Mucosa of descending colon (tissue), 3 donors: ENCODE data around the gene PET100. TPM values are rescaled to one million over a fixed set of nuclear protein-coding genes. Genes with fewer than 3 reads are reported as not detected.

Experiments
- ATAC-seq: fragments of 200-7000 bp; cut with Tn5 transposase; one replicate; pipeline ENCODE4 v1.9.1; 2020; ENCODE audit warnings: mild to moderate bottlenecking, moderate library complexity
- DNase-seq, 3 donors: peaks; one replicate each; pipeline ENCODE4 v3.0.0-alpha.2; 2020
- H3K36me3 ChIP-seq: fragments of 200-600 bp; one replicate; pipeline ENCODE4 v1.8.0; 2021; ENCODE audit warnings: low read depth, mild to moderate bottlenecking
- H3K4me1 ChIP-seq: fragments of 200-600 bp; one replicate; pipeline ENCODE4 v1.8.0; 2021; ENCODE audit warnings: low read depth, mild to moderate bottlenecking
- H3K4me3 ChIP-seq: fragments of 200-600 bp; one replicate; pipeline ENCODE4 v1.8.0; 2021; ENCODE audit warnings: mild to moderate bottlenecking
- H3K9me3 ChIP-seq: fragments of 200-600 bp; one replicate; pipeline ENCODE4 v1.8.0; 2021; ENCODE audit warnings: mild to moderate bottlenecking
- CTCF ChIP-seq: fragments of 200-600 bp; IDR thresholded peaks from one replicate; pipeline ENCODE4 v1.8.0; 2022; ENCODE audit warnings: antibody characterized with exemption, mild to moderate bottlenecking
- intact Hi-C, 2 donors: fragments of 100-400 bp; cut with DNase I in 1 of 2; cut with micrococcal nuclease in 1 of 2; formaldehyde crosslinking; loops; one replicate each; pipeline versions ENCODE4 v1.11.0 to v1.11.1; 2022; cut with DNase I, micrococcal nuclease
- total RNA-seq, 3 donors: library from RNA; stranded (reverse); fragmentation: NEBNext Ultra II Directional in 2 of 3; extraction: Animal tissue kit (Norgen Biotek cat#: 25700) in 2 of 3; gene quantifications; one replicate each; pipeline versions ENCODE4 v1.2.1 to v1.2.4, GENCODE V29; 2021 to 2023
- donor health status: DM: no; HTN: no; CAD: no; lungs with moderate emphysema.
- donor health status: DM: no; HTN: no; CAD: no.
- donor health status: DM: no; HTN: yes; CAD: no.

The PET100 gene
- total RNA-seq, 3 donors from 2014 or later = 91.1 to 153 (median 110) TPM

DNA sequence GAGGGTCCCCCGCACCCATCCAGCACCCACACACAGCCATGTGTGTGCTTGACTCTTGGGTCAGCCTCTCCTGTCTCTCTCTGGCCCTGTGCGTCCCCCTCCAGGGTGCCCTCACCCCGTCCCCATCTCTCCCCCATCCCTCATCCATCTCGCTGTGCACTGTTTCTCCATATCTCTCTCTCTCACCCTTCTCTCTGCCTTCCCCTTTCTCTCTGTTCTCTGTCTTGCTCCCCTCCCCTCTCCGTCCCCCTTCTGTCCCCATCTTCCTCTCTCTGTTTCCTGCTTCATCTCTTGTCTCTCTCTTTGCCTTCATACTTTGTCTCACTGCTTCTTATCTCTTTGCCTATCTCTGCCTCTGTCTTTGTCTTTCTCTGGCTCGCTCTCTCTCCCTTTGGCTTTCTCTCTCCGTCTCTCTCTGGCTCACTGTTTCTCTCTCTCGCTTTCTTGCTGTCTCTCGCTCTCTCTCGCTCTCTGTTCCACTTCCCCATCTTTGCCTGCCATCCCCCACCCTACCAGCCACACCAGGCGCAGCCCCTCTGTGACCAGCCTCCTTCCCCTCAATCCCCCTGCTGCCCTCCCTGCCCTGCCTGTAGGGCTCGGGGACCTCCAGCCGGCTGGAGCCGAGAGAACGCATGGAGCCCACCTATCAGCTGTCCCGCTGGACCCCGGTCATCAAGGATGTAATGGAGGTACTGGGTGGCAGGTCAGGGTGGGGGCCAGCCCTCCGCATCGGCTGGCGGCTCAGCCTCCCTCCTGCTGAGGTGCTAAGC, 16.2 kb downstream of the PET100 start:
- no peak for TF ChIP-seq CTCF
- DNase-seq (no peak), ATAC-seq (no peak)
- Histone ChIP-seq H3K4me1 (no peaks in the 10 kb centered on the region), H3K4me3 (no peak overlapping the region), H3K36me3 (no peaks in the 10 kb centered on the region), H3K9me3 (no peaks in the 10 kb centered on the region)
- intact Hi-C loops = no loop called here

- DNase-seq (no peak), ATAC-seq (no peak)
- Histone ChIP-seq H3K4me3 (no peak overlapping the region), H3K4me1 (no peaks in the 10 kb centered on the region), H3K36me3 (no peaks in the 10 kb centered on the region), H3K9me3 (no peaks in the 10 kb centered on the region)
- intact Hi-C loops = no loop called here
- TF ChIP-seq CTCF = no peak
Observed at GRCh38 chr19:7646426-7646700, 16.8 kb downstream of the PET100 start.

DNA sequence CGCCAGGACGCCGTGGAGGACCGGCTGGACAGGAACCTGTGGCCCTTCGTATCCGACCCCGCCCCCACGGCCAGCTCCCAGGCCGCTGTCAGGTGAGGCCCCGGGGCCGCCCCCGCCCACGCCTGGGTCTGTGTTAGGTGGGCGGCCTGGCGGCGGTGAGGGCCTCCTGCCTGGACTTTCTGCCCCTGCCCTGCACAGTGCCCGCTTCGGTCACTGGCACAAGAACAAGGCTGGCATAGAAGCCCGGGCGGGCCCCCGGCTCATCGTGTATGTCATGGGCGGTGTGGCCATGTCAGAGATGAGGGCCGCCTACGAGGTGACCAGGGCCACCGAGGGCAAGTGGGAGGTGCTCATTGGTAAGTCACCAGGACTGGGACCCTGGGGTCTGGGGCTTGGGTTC, 17.6 kb downstream of the PET100 start:
- no peak for TF ChIP-seq CTCF

GRCh38 chr19:7648265-7649014, 18.8 kb downstream of the PET100 start:
- ATAC-seq (no peak), DNase-seq (no peak)
- Histone ChIP-seq H3K36me3 (no peaks in the 10 kb centered on the region), H3K4me1 (peaks cover 4% of the 10 kb centered on the region), H3K4me3 (no peak overlapping the region), H3K9me3 (no peaks in the 10 kb centered on the region)
- intact Hi-C loops = no loop called here
- TF ChIP-seq CTCF = no peak

More for the DNA sequence above, 17.6 kb downstream of the PET100 start:
- intact Hi-C loops = no loop called here
- H3K4me1 ChIP-seq = peaks cover 1% of the 10 kb centered on the region
- ATAC-seq (no peak), DNase-seq (no peak)
- no peaks in the 10 kb centered on the region for H3K9me3 ChIP-seq
- H3K4me3 ChIP-seq = no peak overlapping the region
- H3K36me3 ChIP-seq = no peaks in the 10 kb centered on the region

DNA sequence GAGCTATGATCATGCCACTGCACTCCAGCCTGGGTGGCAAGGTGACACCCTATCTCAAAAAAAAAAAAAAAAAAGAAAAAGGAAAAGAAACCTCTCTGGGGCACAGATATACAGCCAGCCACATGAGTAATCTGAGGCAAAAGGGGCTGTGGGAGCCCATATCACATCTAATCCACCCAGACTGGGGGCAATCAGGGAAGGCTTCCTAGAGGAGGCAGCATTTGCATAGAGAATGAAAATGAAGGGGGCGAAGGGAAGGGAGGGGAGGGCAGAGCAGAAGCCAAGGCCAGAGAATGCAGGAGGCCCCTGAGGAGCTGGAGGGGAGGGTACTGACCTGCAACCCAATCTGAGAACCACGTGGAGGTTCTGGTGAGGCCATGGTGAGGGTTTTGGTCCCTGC, 20.6 kb downstream of the PET100 start:
- H3K9me3 ChIP-seq = no peaks in the 10 kb centered on the region
- no peak overlapping the region for H3K4me3 ChIP-seq
- intact Hi-C loops = no loop called here
- H3K4me1 ChIP-seq = peaks cover 4% of the 10 kb centered on the region
- no peak for TF ChIP-seq CTCF
- ATAC-seq (no peak), DNase-seq (no peak)
- no peaks in the 10 kb centered on the region for H3K36me3 ChIP-seq
